ENCODE data around the gene SLC4A2.

The SLC4A2 gene

GRCh38 chr7:151046603-151047573, 12.5 kb upstream of the SLC4A2 start:
- DNase-seq = no peak

- DNase-seq = no peak
Measured at GRCh38 chr7:151047976-151048815, 11.2 kb upstream of the SLC4A2 start, which contains the start of gene ASIC3. ASIC3 (plus strand) TSS chr7:151048531; CDS start chr7:151048886, 355 bp downstream.

- no peak for DNase-seq
Measured at GRCh38 chr7:151048911-151049463, 10.4 kb upstream of the SLC4A2 start.

DNA sequence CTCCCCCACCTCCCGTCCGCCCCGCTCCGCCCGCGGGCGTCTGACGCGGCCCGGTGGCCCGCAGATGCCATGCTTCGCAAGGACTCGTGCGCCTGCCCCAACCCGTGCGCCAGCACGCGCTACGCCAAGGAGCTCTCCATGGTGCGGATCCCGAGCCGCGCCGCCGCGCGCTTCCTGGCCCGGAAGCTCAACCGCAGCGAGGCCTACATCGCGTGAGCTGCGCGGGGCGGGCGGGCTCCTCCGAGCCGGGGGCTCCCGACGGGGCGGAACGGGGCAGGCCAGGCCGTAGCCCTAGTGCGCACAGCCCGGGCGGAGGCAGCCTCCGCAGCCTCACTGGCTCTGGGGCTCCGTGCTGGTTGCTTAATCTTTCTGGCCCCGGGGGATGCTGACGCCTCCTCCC, 8.3 kb upstream of the SLC4A2 start:
- peak; percentile 68 for DNase-seq

DNA sequence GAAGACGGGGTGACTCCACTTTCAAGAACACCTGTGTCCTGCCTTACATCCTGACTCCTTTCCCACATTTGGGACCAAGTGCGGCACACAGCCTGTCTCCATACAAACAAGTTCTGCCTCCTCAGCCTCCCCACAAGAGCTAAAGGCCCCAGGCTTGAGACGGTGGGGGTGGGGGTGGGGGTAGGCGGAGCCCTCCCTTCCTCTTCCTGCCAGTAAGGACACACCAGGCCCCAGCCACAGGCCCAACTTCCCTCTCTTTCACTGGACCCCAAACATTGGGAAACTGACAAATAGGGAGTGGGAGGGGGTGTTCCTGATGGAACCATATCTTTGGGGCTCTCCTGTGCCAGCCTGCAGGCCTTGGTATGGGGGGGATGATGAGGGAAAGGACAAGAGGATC, 6.3 kb upstream of the SLC4A2 start:
- DNase-seq = no peak

DNA sequence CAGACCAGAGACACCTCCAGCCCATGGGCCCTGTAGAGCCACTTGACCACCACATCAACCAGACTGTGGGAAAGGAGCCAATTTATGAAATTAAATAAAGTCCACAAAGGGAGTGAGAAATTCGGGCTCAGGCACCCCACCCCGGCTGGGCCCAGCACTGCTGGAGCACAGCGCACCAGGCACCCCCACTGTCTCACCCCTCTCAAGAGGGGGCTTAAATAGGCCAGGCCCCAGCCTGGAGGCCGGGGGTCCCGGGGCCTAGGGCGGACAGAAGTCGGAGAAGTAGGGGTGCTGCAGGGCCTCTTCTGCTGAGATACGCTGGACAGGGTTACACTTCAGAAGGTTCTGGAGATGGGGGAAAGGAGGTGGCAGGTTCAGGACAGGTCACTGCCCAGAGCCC, 5.6 kb upstream of the SLC4A2 start:
- DNase-seq = no peak

- no peak for DNase-seq
Measured at GRCh38 chr7:151056283-151056665, 3.1 kb upstream of the SLC4A2 start.

DNA sequence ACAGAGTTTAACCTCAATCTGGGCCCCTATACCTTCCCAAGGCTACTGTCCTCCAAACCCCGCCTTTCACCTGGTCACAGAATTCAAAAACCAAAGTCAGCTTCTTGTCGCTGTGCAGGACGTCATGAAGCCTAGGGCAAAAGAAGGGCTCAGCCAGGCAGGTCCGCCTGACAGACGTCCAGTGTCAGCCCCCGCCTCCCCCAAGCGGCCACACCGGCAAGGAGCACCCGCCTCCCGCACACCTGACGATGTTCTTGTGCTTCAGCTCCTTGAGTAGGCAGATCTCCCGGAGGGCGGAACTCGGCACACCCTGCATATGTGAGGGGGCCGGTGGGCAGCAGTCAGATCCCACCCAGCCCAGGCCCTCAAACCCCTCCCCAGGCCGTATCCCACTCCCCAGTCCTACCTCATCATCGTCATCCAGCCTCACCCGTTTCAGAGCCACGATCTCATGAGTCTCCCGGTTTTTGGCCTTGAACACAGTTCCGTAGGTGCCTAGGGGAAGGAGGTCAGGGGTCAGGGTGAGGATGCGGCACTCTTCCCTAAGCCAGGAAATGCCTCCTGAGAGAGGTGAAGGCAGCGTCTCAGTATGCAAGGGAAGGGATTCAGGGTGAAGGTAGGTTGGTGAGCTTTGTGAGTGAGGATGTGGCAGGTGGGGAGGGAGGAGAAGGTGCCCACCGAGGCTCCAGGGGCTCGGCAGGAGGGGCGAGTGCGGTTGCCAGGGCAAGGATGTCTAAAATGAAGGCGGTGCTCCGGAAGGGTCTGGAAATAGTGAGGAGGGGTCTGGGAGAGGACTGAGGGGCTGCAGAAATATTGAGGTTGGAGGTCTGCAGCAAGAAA, 2.5 kb upstream of the SLC4A2 start:
- DNase-seq = no peak

GRCh38 chr7:151057506-151057988, 1.8 kb upstream of the SLC4A2 start, which contains the start of gene CDK5:
CDK5 (minus strand) TSS chr7:151057897; CDS start chr7:151057848, 49 bp downstream.
- DNase-seq = no peak

DNA sequence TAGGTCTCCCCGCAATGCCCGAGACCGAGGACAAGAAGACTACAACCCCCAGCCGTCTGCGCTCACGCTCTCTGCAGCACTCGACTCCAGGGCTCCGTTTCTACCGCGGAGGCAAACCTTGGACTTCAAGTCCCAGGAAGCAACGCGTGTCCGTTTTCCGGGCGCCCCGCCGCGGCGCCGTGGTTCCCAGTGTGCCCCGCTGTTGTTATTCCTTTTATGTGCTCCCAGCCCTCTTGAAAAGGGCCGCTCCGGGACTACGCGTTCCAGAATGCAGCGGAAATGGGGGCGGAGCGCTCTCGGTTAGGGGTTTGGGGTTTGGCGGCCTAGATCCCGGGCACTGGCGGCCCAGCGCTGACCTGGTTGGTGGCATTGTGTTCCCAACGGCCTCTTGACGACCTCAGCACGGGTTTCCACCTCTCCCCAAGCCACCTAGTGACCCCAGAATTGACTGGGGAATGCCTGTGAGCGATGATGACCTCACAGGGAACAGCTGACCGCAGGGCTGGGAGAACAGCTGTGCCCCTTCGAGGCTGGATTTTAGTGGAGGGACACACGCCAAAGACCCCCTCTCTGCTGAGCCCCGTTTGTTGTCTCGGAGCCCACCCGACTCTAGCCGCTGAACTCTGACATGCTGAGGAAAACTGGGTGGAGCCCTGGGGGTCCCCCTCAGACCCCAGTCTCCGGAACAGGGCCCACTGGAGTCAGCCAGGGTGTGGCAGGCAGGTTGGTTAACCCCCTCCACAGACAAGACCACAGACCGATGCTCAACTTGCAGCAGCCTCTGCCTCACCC, 1.2 kb upstream of the SLC4A2 start:
- DNase-seq = peak; percentile 98

DNA sequence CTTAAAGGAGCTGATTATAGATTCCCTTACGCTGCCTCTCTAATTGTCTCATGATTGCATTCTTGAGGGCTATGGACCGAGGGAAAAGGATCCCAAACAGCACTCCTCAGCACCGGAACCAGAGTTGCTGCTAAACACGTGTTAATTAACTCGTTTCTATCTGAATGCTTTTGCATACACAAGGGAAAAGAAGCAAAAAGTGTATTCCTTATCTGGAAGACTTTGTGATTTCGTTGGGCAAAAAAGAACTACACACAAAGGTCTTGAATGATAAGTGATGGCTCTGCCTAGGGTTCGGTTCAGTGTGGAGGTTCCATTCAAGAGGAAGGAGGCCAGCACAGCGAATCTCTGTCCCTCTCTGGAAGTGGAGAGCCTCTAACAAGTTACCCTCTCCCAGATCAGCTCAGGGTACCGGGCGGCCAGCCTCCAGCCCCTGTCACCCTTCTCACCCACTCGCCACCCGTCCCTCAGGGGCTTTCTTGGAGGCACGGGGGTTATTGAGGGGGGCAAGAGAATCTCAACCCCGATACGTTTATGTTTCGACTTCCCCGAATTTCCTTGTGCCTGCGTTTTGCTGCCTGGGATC, 515 bp upstream of the SLC4A2 start:
- no peak for DNase-seq

DNA sequence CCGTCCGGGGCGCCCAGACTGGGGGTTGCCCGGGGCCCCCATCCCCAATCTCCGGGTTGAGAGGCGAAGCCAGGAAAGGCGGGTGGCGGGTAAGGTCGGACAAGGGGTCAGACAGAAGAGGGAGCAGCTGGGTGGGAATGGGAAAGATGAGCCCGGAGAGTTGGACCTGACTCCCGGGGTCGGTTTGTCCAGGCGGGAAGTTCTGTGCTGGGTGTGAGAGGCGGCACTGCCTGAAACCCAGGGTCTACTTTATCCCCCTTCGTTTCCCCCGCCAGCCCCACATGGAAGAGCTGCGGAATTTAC, 675 bp downstream of the SLC4A2 start:
- DNase-seq = no peak

- peak; percentile 35 for DNase-seq
Measured at GRCh38 chr7:151060416-151061212, 1.2 kb downstream of the SLC4A2 start.

DNA sequence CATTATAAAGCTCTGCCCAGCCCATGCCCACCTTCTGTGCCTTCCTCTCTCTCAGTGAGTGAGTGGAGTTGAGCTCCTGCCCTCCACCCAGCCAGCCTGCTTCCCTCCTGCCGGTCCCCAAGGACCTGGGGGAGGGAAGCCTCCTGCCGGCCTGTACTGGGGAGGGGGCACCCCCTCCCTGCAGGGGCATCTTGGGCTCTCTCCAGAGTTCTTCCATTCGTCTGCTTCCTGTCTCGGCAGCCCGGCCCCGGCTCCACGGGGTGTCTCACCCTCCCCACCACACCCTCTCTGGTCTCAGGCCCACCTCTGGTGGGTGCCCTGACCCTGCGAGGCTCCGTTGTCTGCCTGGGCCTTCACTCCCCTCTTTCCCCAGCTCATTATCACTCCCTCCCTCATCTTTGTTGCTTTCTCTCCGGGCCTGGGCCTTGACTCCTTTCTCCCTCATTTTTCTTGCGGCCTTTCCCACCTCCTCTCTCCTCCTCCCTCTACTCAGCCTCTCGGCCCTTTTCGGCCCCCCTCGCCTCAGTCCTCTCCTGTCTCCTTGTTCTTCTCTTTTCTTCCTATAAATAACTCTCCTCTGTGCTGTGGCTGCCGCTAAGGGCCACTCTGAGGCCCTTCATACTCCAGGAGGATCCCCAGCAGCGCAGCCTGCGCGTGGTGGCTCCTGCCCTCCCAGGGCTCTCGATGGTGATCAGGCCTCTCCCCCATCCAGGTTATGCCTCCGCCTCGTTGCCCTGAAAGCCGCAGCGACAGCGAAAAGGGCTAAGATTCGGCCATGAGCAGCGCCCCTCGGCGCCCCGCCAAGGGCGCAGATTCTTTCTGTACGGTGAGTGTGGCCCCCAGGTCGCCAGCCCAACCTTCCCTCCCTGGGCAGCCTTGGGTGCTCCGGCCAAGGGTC, 2.1 kb downstream of the SLC4A2 start:
- DNase-seq = no peak

- DNase-seq = no peak
Measured at GRCh38 chr7:151062111-151062398, 2.7 kb downstream of the SLC4A2 start.

GRCh38 chr7:151062399-151063211, 3.2 kb downstream of the SLC4A2 start:
- DNase-seq = no peak

GRCh38 chr7:151063212-151063561, 3.8 kb downstream of the SLC4A2 start:
- no peak for DNase-seq

DNA sequence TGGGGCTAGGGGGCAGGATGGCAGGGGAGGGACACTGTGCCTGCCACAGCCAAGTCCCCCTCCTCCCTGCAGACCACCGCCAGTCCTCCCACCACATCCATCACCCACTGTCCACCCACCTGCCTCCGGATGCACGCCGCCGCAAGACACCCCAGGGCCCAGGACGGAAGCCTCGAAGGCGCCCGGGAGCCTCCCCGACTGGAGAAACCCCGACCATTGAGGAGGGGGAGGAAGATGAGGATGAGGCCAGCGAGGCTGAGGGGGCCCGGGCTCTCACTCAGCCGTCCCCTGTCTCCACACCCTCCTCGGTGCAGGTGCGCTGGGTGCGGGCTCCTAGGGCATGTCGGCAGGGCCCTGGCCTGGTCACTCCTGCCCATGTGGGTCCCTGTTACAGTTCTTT, 5.1 kb downstream of the SLC4A2 start:
- no peak for DNase-seq

DNA sequence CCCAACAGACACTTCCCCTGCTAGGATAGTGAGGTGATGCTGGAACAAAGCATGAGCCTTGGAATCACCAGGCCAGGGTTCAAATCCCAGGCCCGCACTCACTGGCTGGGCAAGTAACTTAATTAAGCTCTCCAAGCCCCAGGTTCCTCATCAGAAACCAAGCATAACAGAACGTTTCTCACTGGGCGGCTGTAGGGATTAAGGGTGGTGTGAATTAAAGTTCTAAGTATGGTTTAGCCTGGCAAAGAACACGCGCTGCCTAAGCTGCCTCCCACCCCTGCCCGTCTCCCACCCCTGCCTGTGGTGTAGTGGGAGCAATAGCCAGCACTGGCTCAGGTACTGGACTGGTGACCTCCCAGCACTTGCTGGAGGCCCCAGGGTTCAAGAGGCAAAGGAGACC, 5.6 kb downstream of the SLC4A2 start:
- DNase-seq = no peak

Measured in stimulated activated CD4-positive, alpha-beta T cell treated with anti-CD3 and anti-CD28 coated beads, Interleukin-15, amount 100 ng/mL, for 24 hours (primary cell).